LNCaP clone FGC (cell line): Measurements from ENCODE around the gene TYMP.

Experiments
- DNase-seq: peaks from one replicate; pipeline ENCODE4 v3.0.0-alpha.2; 2011; ENCODE audit warnings: low read depth
- H3K4me3 ChIP-seq: 2 replicates; pipeline ENCODE4 v1.5.1; 2011; ENCODE audit warnings: mild to moderate bottlenecking, low read depth, low read length, control low read depth
- CTCF ChIP-seq: IDR thresholded peaks from 2 replicates; pipeline ENCODE4 v1.5.1; 2012; ENCODE audit warnings: mild to moderate bottlenecking; ENCODE audit not compliant: control insufficient read depth, insufficient read depth; ENCODE audit errors: extremely low read depth

The TYMP gene

GRCh38 chr22:50575426-50575941 is 45.7 kb upstream of the TYMP start:
- no peak for DNase-seq
- H3K4me3 ChIP-seq, result no peak overlapping the region
- TF ChIP-seq CTCF, result no peak

- no peak for TF ChIP-seq CTCF
- no peak for DNase-seq
- H3K4me3 ChIP-seq, result no peak overlapping the region
Measured at GRCh38 chr22:50574383-50574755, 44.6 kb upstream of the TYMP start.

- no peak for DNase-seq
- TF ChIP-seq CTCF, result no peak
- no peak overlapping the region for H3K4me3 ChIP-seq
Measured at GRCh38 chr22:50573491-50574382, 43.9 kb upstream of the TYMP start.

- DNase-seq, result no peak
- no peak for TF ChIP-seq CTCF
- H3K4me3 ChIP-seq, result no peak overlapping the region
Measured at GRCh38 chr22:50572965-50573364, 43.2 kb upstream of the TYMP start.

- H3K4me3 ChIP-seq, result no peak overlapping the region
- DNase-seq, result no peak
- TF ChIP-seq CTCF, result no peak
Measured at GRCh38 chr22:50571264-50572175, 41.7 kb upstream of the TYMP start.

- H3K4me3 ChIP-seq, result no peak overlapping the region
- no peak for TF ChIP-seq CTCF
- no peak for DNase-seq
Measured at GRCh38 chr22:50570861-50571260, 41.0 kb upstream of the TYMP start.
